Limb (tissue), 2 donors: ENCODE measurements around the gene APOF.
A peak's percentile ranks its signal among the peaks of the same experiment; 100 is the strongest.
"Not testable (repeated sequence)": the region's sequence is repeated elsewhere in the genome, so short reads cannot be mapped to it uniquely, and the experiment has no call there.

Source experiments
- DNase-seq, 2 donors: peaks; one replicate each; pipeline ENCODE4 v3.0.0-alpha.2; 2016; ENCODE audit errors: extremely low spot score in 2 of 2

Gene APOF

GRCh38 chr12:56333197-56333678 is 29.4 kb downstream of the APOF start:
- no peak for DNase-seq

- no peak for DNase-seq
Measured at GRCh38 chr12:56332512-56333196, 30.0 kb downstream of the APOF start.

- no peak for DNase-seq
Measured at GRCh38 chr12:56330936-56331490, 31.6 kb downstream of the APOF start.

- DNase-seq = no peak
Measured at GRCh38 chr12:56326533-56326932, 36.1 kb downstream of the APOF start.

- no peak for DNase-seq
Measured at GRCh38 chr12:56326126-56326525, 36.5 kb downstream of the APOF start.

GRCh38 chr12:56324206-56324605 is 38.5 kb downstream of the APOF start:
- no peak for DNase-seq

GRCh38 chr12:56321610-56322009 is 41.0 kb downstream of the APOF start:
- not testable (repeated sequence) for DNase-seq

- DNase-seq = no peak
Measured at GRCh38 chr12:56321027-56321426, 41.6 kb downstream of the APOF start.

- DNase-seq = no peak
Measured at GRCh38 chr12:56317675-56318074, 45.0 kb downstream of the APOF start.

- peak; percentile 94 to 97 for DNase-seq
Measured at GRCh38 chr12:56315622-56316473, 46.8 kb downstream of the APOF start, which contains the start of gene CNPY2. Gene CNPY2 (minus strand): TSS chr12:56315988. CDS start chr12:56315217, 771 bp downstream.

- DNase-seq = peak in 1 of 2 donors; percentile 60
Measured at GRCh38 chr12:56315249-56315621, 47.4 kb downstream of the APOF start.

GRCh38 chr12:56311003-56311402 is 51.7 kb downstream of the APOF start:
- DNase-seq = no peak
